ENCODE data around the gene PDE6A. TPM values are rescaled to one million over a fixed set of nuclear protein-coding genes. Genes with fewer than 3 reads are reported as not detected.
"Not testable (repeated sequence)": the region's sequence is repeated elsewhere in the genome, so short reads cannot be mapped to it uniquely, and the experiment has no call there.

The PDE6A gene
- total RNA-seq, 4 donors from 2014 or later: 0.22 TPM; not detected in 3

- Histone ChIP-seq H3K27ac (no peak overlapping the region), H3K36me3 (no peaks in the 10 kb centered on the region), H3K4me3 (no peak overlapping the region), H3K27me3 (no peaks in the 10 kb centered on the region), H3K4me1 (peaks cover 0 to 7% (median 6%) of the 10 kb centered on the region in 4 donors), H3K9me3 (no peaks in the 10 kb centered on the region)
- no peak for TF ChIP-seq CTCF (IDR thresholded peaks at IDR 0.05)
- no peak for TF ChIP-seq EP300 (IDR thresholded peaks at IDR 0.05)
- no peak for TF ChIP-seq POLR2A (IDR thresholded peaks at IDR 0.05)
- 57 to 58% methylated on average over 6 of the region's 6 CpGs for WGBS, 2 donors
- no peak for DNase-seq (ENCODE audit: low spot score in 2 of 2)
Observed at GRCh38 chr5:149954798-149955197, 10.2 kb upstream of the PDE6A start.

GRCh38 chr5:149953436-149954121 is 9.0 kb upstream of the PDE6A start:
- 62 to 69% methylated on average over 9 of the region's 9 CpGs for WGBS, 2 donors
- no peaks in the 10 kb centered on the region for H3K4me1 ChIP-seq
- no peaks in the 10 kb centered on the region for H3K9me3 ChIP-seq
- no peak overlapping the region for H3K27ac ChIP-seq
- TF ChIP-seq CTCF (IDR thresholded peaks at IDR 0.05) (no peak), POLR2A (IDR thresholded peaks at IDR 0.05) (no peak), EP300 (IDR thresholded peaks at IDR 0.05) (no peak)
- H3K27me3 ChIP-seq: no peaks in the 10 kb centered on the region
- DNase-seq (ENCODE audit: low spot score in 2 of 2): no peak
- H3K36me3 ChIP-seq: no peaks in the 10 kb centered on the region
- no peak overlapping the region for H3K4me3 ChIP-seq

GRCh38 chr5:149951138-149951749 is 6.7 kb upstream of the PDE6A start:
- Histone ChIP-seq H3K4me3 (no peak overlapping the region), H3K36me3 (no peaks in the 10 kb centered on the region), H3K4me1 (no peaks in the 10 kb centered on the region), H3K27ac (no peak overlapping the region), H3K27me3 (no peaks in the 10 kb centered on the region), H3K9me3 (no peaks in the 10 kb centered on the region)
- WGBS, 2 donors: 69 to 74% methylated on average over 6 of the region's 6 CpGs
- TF ChIP-seq EP300 (IDR thresholded peaks at IDR 0.05) (no peak), CTCF (IDR thresholded peaks at IDR 0.05) (no peak), POLR2A (IDR thresholded peaks at IDR 0.05) (no peak)
- no peak for DNase-seq (ENCODE audit: low spot score in 2 of 2)

- H3K36me3 ChIP-seq: no peaks in the 10 kb centered on the region
- H3K27ac ChIP-seq: no peak overlapping the region
- no peak for DNase-seq (ENCODE audit: low spot score in 2 of 2)
- H3K27me3 ChIP-seq: no peaks in the 10 kb centered on the region
- no peak overlapping the region for H3K4me3 ChIP-seq
- no peaks in the 10 kb centered on the region for H3K9me3 ChIP-seq
- H3K4me1 ChIP-seq: no peaks in the 10 kb centered on the region
- WGBS, 2 donors: 79 to 86% methylated on average over 5 of the region's 5 CpGs
- TF ChIP-seq POLR2A (IDR thresholded peaks at IDR 0.05) (no peak), EP300 (IDR thresholded peaks at IDR 0.05) (no peak), CTCF (IDR thresholded peaks at IDR 0.05) (no peak)
Observed at GRCh38 chr5:149948993-149949392, 4.4 kb upstream of the PDE6A start.

- WGBS, 2 donors: 61 to 71% methylated on average over 3 of the region's 3 CpGs
- Histone ChIP-seq H3K27ac (no peak overlapping the region), H3K4me1 (peaks cover 0 to 8% (median 0%) of the 10 kb centered on the region in 4 donors), H3K27me3 (no peaks in the 10 kb centered on the region), H3K4me3 (no peak overlapping the region), H3K9me3 (no peaks in the 10 kb centered on the region), H3K36me3 (no peaks in the 10 kb centered on the region)
- no peak for TF ChIP-seq CTCF (IDR thresholded peaks at IDR 0.05)
- no peak for TF ChIP-seq POLR2A (IDR thresholded peaks at IDR 0.05)
- TF ChIP-seq EP300 (IDR thresholded peaks at IDR 0.05): no peak
- DNase-seq (ENCODE audit: low spot score in 2 of 2): no peak
Observed at GRCh38 chr5:149946118-149946517, 1.5 kb upstream of the PDE6A start.

GRCh38 chr5:149943177-149943949 is 1.2 kb downstream of the PDE6A start:
- not testable (repeated sequence) for H3K9me3 ChIP-seq; H3K27me3 ChIP-seq; DNase-seq (ENCODE audit: low spot score in 2 of 2); H3K4me3 ChIP-seq; H3K36me3 ChIP-seq; H3K27ac ChIP-seq
- 88 to 92% methylated on average over 6 of the region's 6 CpGs for WGBS, 2 donors
- H3K4me1 ChIP-seq: peaks cover 0 to 16% (median 1%) of the 10 kb centered on the region in 4 donors

- not testable (repeated sequence) for H3K27ac ChIP-seq
Observed at GRCh38 chr5:149942741-149943169, 1.8 kb downstream of the PDE6A start.

More at GRCh38 chr5:149942741-149943169, 1.8 kb downstream of the PDE6A start:
- not testable (repeated sequence) for DNase-seq (ENCODE audit: low spot score in 2 of 2); H3K27me3 ChIP-seq; H3K9me3 ChIP-seq; H3K4me3 ChIP-seq; H3K36me3 ChIP-seq
- H3K4me1 ChIP-seq: peaks cover 0 to 21% (median 4%) of the 10 kb centered on the region in 4 donors
- WGBS, 2 donors: 77 to 82% methylated on average over 4 of the region's 4 CpGs

All from tibial nerve (tissue), 4 donors.